Heart left ventricle (tissue), 13 donors: ENCODE data around the gene ASL.

ENCODE experiments used
- POLR2A ChIP-seq, 2 donors: fragments of 450-650 bp; IDR thresholded peaks; one replicate each; pipeline ENCODE4 v1.6.1; 2017; ENCODE audit warnings: antibody characterized with exemption in 2 of 2, mild to moderate bottlenecking in 2 of 2, moderate library complexity in 2 of 2
- TF ChIP-seq, protein P1 (sequence below), 12 donors: fragments of 200-600 bp; sonication (generic) in 4 of 12; IDR thresholded peaks; one replicate each; pipeline versions ENCODE4 v1.5.0 to v1.8.0; 2018 to 2022; ENCODE audit warnings: antibody characterized with exemption in 12 of 12, mild to moderate bottlenecking in 5 of 12
- donor health status: ischemic (EF 13 %, LVEDD 7.1; RV severe dilation, severe dysfunction).
- donor health status: DM: no; HTN: yes; CAD: no.
- donor health status: DM: no; HTN: no; CAD: no.
- donor health status: ischemic (EF 25% LVEDD 6.9; RV normal size, moderate dysfunction).
- donor health status: ischemic (EF 25% LVEDD 5.7; RV mildly dilated, moderate dysfunction).
- donor health status: ischemic (EF 35%, LVEDD 5.7; RV mildly dilated, moderate dysfunction).
- donor health status: nonischemic (EF 11% LVEDD 7.7; RV severe dilation, severe dysfunction).
- donor health status: DM: yes; HTN: yes; CAD: no.
- donor health status: PGD.
- donor health status: ischemic (EF 29% LVEDD 5.4; RV normal size, mild dysfunction).
- donor health status: nonischemic (EF 23%, LVEDD 6.1; RV moderate dilation, normal function).

- no peak for TF ChIP-seq POLR2A (IDR thresholded peaks at IDR 0.05)
- TF ChIP-seq, protein P1, sequence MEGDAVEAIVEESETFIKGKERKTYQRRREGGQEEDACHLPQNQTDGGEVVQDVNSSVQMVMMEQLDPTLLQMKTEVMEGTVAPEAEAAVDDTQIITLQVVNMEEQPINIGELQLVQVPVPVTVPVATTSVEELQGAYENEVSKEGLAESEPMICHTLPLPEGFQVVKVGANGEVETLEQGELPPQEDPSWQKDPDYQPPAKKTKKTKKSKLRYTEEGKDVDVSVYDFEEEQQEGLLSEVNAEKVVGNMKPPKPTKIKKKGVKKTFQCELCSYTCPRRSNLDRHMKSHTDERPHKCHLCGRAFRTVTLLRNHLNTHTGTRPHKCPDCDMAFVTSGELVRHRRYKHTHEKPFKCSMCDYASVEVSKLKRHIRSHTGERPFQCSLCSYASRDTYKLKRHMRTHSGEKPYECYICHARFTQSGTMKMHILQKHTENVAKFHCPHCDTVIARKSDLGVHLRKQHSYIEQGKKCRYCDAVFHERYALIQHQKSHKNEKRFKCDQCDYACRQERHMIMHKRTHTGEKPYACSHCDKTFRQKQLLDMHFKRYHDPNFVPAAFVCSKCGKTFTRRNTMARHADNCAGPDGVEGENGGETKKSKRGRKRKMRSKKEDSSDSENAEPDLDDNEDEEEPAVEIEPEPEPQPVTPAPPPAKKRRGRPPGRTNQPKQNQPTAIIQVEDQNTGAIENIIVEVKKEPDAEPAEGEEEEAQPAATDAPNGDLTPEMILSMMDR (IDR thresholded peaks at IDR 0.05), result no peak
Measured at GRCh38 chr7:66047426-66047825, 28.2 kb upstream of the ASL start.
